A673 (cell line): ENCODE data around the gene ARSD. TPM values are rescaled to one million over a fixed set of nuclear protein-coding genes. Genes with fewer than 3 reads are reported as not detected.
"Not testable (repeated sequence)": the region's sequence is repeated elsewhere in the genome, so short reads cannot be mapped to it uniquely, and the experiment has no call there.

Source experiments
- BruUV-seq: library from RNA; stranded (reverse); fragments of 400-500 nt; replicated peaks from 2 replicates; lab custom pipeline; 2021; lab: Mats Ljungman, UMichigan
- CTCF ChIA-PET: fragments of 300-600 bp; sonication (Branson Sonifier 250); formaldehyde crosslinking; loops from one replicate; lab custom pipeline; 2022; ENCODE audit warnings: antibody characterized with exemption; lab: Charles Lee
- POLR2A ChIA-PET: fragments of 300-600 bp; sonication (Branson Sonifier 250); formaldehyde crosslinking; loops from one replicate; lab custom pipeline; 2022; ENCODE audit warnings: antibody characterized with exemption; ENCODE audit not compliant: low non-redundant PET; lab: Charles Lee
- DNase-seq: peaks from one replicate; pipeline ENCODE4 v3.0.0-alpha.2; 2015; ENCODE audit warnings: low spot score
- H3K27ac ChIP-seq: fragments of 200-600 bp; sonication (generic); 2 replicates; pipeline ENCODE4 v1.5.1; 2016; ENCODE audit warnings: mixed run types, low read depth, mild to moderate bottlenecking, mixed read lengths, antibody characterized with exemption, low read length; ENCODE audit not compliant: poor library complexity, severe bottlenecking
- H3K27me3 ChIP-seq: fragments of 200-600 bp; sonication (generic); replicated peaks from 2 replicates; pipeline ENCODE4 v1.6.1; 2017; ENCODE audit warnings: mixed run types, low read depth, mild to moderate bottlenecking, mixed read lengths, antibody characterized with exemption, low read length; ENCODE audit not compliant: insufficient read depth, poor library complexity
- H3K36me3 ChIP-seq: fragments of 200-600 bp; sonication (generic); 2 replicates; pipeline ENCODE4 v1.6.1; 2016; ENCODE audit warnings: mixed run types, mild to moderate bottlenecking, mixed read lengths, antibody characterized with exemption, low read length; ENCODE audit not compliant: insufficient read depth, poor library complexity, severe bottlenecking
- H3K4me1 ChIP-seq: fragments of 200-600 bp; sonication (generic); 2 replicates; pipeline ENCODE4 v1.6.1; 2017; ENCODE audit warnings: mixed run types, mild to moderate bottlenecking, mixed read lengths, antibody characterized with exemption, low read length; ENCODE audit not compliant: insufficient read depth, poor library complexity, severe bottlenecking
- H3K4me3 ChIP-seq: fragments of 200-600 bp; sonication (generic); 2 replicates; pipeline ENCODE4 v1.5.1; 2016; ENCODE audit warnings: low read depth, mixed run types, mild to moderate bottlenecking, mixed read lengths, low read length; ENCODE audit not compliant: poor library complexity, severe bottlenecking
- H3K9me3 ChIP-seq: fragments of 200-600 bp; sonication (generic); 2 replicates; pipeline ENCODE4 v1.6.1; 2016; ENCODE audit warnings: mixed run types, low read depth, mild to moderate bottlenecking, mixed read lengths, antibody characterized with exemption, low read length; ENCODE audit not compliant: poor library complexity, severe bottlenecking
- CTCF ChIP-seq: fragments of 300-800, 200-600 bp; sonication (generic); conservative IDR thresholded peaks from 2 replicates; pipeline ENCODE4 v1.5.1; 2017; ENCODE audit warnings: low read depth, mild to moderate bottlenecking, antibody characterized with exemption, low read length, moderate library complexity, mixed read lengths
- EZH2 ChIP-seq: fragments of 200-600 bp; sonication (generic); IDR thresholded peaks from 2 replicates; pipeline ENCODE4 v1.6.1; 2017; ENCODE audit warnings: borderline replicate concordance, low read depth, mild to moderate bottlenecking, mixed read lengths, antibody characterized with exemption, low read length; ENCODE audit not compliant: poor library complexity, severe bottlenecking
- intact Hi-C: fragments of 100-400 bp; cut with micrococcal nuclease; formaldehyde crosslinking; loops from one replicate; pipeline ENCODE4 v1.10.0; 2022; ENCODE audit not compliant: unreplicated experiment
- total RNA-seq: library from RNA; stranded (reverse); gene quantifications from 2 replicates; pipeline ENCODE4 v1.2.3, GENCODE V29; 2021

The ARSD gene
- total RNA-seq, 1 experiment from 2014 or later, result 1.2 TPM

DNA sequence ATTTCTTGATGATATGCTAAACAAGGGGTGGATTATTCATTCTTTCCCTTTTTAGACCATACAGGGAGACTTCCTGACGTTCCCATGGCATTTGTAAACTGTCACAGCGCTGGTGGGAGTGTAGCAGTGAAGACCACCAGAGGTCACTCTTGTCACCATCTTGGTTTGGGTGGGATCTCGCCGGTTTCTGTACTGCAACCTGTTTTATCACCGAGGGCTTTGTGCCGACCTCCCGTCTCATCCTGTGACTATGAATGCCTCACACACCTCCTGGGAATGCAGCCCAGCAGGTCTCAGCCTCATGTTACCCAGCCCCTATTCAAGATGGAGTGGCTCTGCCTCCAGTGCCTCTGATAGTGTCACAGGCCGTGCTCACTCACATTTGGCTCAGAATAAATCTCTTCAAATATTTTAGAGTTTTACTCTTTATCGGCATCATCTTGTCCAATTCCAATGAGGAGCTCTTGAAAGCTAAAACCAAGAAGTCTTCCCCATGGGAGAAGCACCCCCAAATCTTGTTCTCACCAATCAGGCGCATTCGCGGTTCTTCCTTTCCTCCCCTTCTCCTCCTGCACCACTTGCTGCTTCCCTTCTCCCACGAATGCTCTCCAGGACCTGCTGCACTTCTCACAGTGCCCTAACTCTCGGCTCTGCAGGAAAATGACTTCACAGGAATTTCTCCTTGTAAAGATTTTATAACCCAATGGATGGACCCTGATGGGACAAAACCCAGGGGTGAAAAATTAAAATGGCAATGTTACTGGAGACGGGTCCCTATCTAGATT is 39.2 kb downstream of the ARSD start:
- Histone ChIP-seq H3K4me3 (peak overlapping the region; percentile 49), H3K4me1 (peaks cover 20% of the 10 kb centered on the region)
- DNase-seq, result peak; percentile 61
- H3K27ac ChIP-seq, H3K9me3 ChIP-seq, H3K27me3 ChIP-seq, BruUV-seq, POLR2A ChIA-PET, H3K36me3 ChIP-seq: not testable (repeated sequence)
- peak; percentile 74 for TF ChIP-seq CTCF
- intact Hi-C loops, result loop anchor here (10.0 kb wide), 1 partner anchor 745 kb away; no protein-coding TSS in a partner anchor
- CTCF ChIA-PET, result interaction anchor here (1.2 kb wide), 1 partner anchor 70 kb away, joined by 3 read pairs; no protein-coding TSS in a partner anchor

- ChIA-PET POLR2A (no interaction called here), CTCF (no interaction called here)
- Histone ChIP-seq H3K36me3 (no peaks in the 10 kb centered on the region), H3K27me3 (no peaks in the 10 kb centered on the region), H3K4me3 (peak overlapping the region; percentile 49), H3K27ac (no peak overlapping the region), H3K9me3 (no peaks in the 10 kb centered on the region), H3K4me1 (peaks cover 15% of the 10 kb centered on the region)
- TF ChIP-seq EZH2, result no peak
- no peak for TF ChIP-seq CTCF
- BruUV-seq, result no TSS peak
- intact Hi-C loops, result loop anchor here (10.0 kb wide), 1 partner anchor 746 kb away; no protein-coding TSS in a partner anchor
- DNase-seq, result no peak
These were observed 40.0 kb downstream of the ARSD start for GRCh38 chrX:2889045-2889605.

DNA sequence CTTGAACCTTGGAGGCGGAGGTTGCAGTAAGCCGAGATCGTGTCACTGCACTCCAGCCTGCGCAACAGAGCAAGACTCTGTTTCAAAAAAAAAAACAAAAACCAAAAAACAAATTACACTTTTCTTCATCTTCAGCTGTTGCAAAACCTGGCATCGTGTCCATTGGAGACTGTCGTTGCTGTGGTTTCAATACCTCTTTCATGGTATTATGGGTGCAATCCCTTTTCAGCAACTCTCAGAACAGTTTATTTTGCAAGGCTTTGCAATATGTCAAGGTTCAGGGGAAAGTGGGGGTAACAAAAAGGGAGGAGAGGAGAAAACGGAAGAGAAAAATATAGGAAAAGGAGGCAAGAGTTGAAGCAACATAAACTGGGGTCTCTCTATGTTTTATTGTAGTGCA is 40.8 kb downstream of the ARSD start:
- DNase-seq, result no peak
- TF ChIP-seq CTCF (no peak), EZH2 (no peak)
- ChIA-PET POLR2A (no interaction called here), CTCF (no interaction called here)
- H3K27me3 ChIP-seq, result no peaks in the 10 kb centered on the region
- no TSS peak for BruUV-seq
- H3K27ac ChIP-seq, result no peak overlapping the region
- peaks cover 15% of the 10 kb centered on the region for H3K4me1 ChIP-seq
- no peaks in the 10 kb centered on the region for H3K9me3 ChIP-seq
- intact Hi-C loops, result loop anchor here (10.0 kb wide), 1 partner anchor 746 kb away; no protein-coding TSS in a partner anchor
- no peak overlapping the region for H3K4me3 ChIP-seq
- H3K36me3 ChIP-seq, result no peaks in the 10 kb centered on the region
